Thyroid gland (tissue), 4 donors: ENCODE measurements around the gene GRB10. TPM values are rescaled to one million over a fixed set of nuclear protein-coding genes. Genes with fewer than 3 reads are reported as not detected.
A peak's percentile ranks its signal among the peaks of the same experiment; 100 is the strongest.

Experiments
- DNase-seq, 2 donors: peaks; one replicate each; pipeline ENCODE4 v3.0.0-alpha.2; 2019
- H3K27ac ChIP-seq, 3 donors: fragments of 200-600 bp; sonication (generic); 1 replicate in 2 of 3; 2 replicates in 1 of 3; pipeline ENCODE4 v1.5.1; 2016 to 2019; ENCODE audit warnings: mild to moderate bottlenecking in 1 of 3, moderate library complexity in 1 of 3
- H3K27me3 ChIP-seq: fragments of 200-600 bp; sonication (generic); one replicate; pipeline ENCODE4 v1.5.1; 2019
- H3K36me3 ChIP-seq, 2 donors: fragments of 200-600 bp; sonication (generic); one replicate each; pipeline ENCODE4 v1.5.1; 2016 to 2019
- H3K4me1 ChIP-seq, 2 donors: fragments of 200-600 bp; sonication (generic); one replicate each; pipeline ENCODE4 v1.5.1; 2017 to 2019
- H3K4me3 ChIP-seq, 3 donors: fragments of 200-600 bp; sonication (generic); replicated peaks in 1 of 3; 1 replicate in 2 of 3; 2 replicates in 1 of 3; pipeline ENCODE4 v1.5.1; 2016; ENCODE audit warnings: mild to moderate bottlenecking in 1 of 3
- H3K9me3 ChIP-seq: fragments of 200-600 bp; sonication (generic); one replicate; pipeline ENCODE4 v1.5.1; 2017
- CTCF ChIP-seq, 6 experiments: fragments of 200-600 bp in 3 of 6; fragments of 450-650 bp in 3 of 6; sonication (generic) in 3 of 6; IDR thresholded peaks; one replicate each; pipeline ENCODE4 v1.5.1; 2016 to 2019; ENCODE audit warnings: antibody characterized with exemption in 6 of 6, mild to moderate bottlenecking in 2 of 6, inconsistent platforms in 1 of 6, moderate library complexity in 1 of 6
- POLR2A ChIP-seq, 2 donors: fragments of 450-650 bp; IDR thresholded peaks; one replicate each; pipeline ENCODE4 v1.6.1; 2017; ENCODE audit warnings: antibody characterized with exemption in 2 of 2, mild to moderate bottlenecking in 2 of 2, moderate library complexity in 1 of 2
- whole genome bisulfite sequencing, 2 donors: methylation state at CpG; one replicate each; pipeline ENCODE4 v1.1.5; 2017; 5-methylcytosine and 5-hydroxymethylcytosine counted together
- intact Hi-C: fragments of 100-400 bp; cut with DNase I; formaldehyde crosslinking; loops from one replicate; pipeline ENCODE4 v1.15.1; 2023
- total RNA-seq, 4 donors: library from RNA; depleted of rRNA; stranded (reverse); fragments of >200 nt; gene quantifications; one replicate each; pipeline ENCODE4 v1.2.3, GENCODE V29; 2016

The GRB10 gene
- total RNA-seq, 4 donors from 2014 or later, result 21.3 to 99.2 (median 39.6) TPM

DNA sequence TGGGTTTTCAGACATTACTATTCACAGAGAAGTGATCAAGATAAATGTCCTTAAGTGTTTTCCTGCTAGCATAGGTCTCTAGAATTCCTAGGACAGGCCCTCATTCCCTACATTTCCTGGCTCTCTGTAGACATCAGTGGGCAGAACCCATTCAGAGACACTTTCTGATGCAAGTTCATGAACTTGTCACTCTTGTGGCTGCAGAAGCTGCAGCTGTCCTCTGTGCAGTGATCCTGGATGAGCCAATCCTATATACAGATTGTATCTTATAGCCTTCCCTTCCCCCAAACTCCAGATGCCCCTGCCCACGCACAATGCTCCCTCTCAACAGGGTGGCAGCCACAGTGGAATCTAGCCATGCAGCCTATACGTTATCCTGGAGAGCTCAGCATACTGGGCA is 12.6 kb upstream of the GRB10 start:
- no peak for TF ChIP-seq POLR2A (IDR thresholded peaks at IDR 0.05)
- TF ChIP-seq CTCF (IDR thresholded peaks at IDR 0.05), result no peak
- intact Hi-C loops, result no loop called here
- no peaks in the 10 kb centered on the region for H3K9me3 ChIP-seq
- no peaks in the 10 kb centered on the region for H3K4me1 ChIP-seq
- DNase-seq, result no peak
- H3K27ac ChIP-seq, result no peak overlapping the region
- WGBS, 2 donors, result 78 to 81% methylated on average over 2 of the region's 2 CpGs
- no peak overlapping the region for H3K4me3 ChIP-seq
- no peaks in the 10 kb centered on the region for H3K27me3 ChIP-seq
- no peaks in the 10 kb centered on the region for H3K36me3 ChIP-seq

- H3K27ac ChIP-seq, result peak overlapping the region in 1 of 3 donors; percentile 56
- intact Hi-C loops, result no loop called here
- no peaks in the 10 kb centered on the region for H3K36me3 ChIP-seq
- no peaks in the 10 kb centered on the region for H3K4me1 ChIP-seq
- no peaks in the 10 kb centered on the region for H3K9me3 ChIP-seq
- H3K4me3 ChIP-seq, result peak overlapping the region in 2 of 3 donors; percentile 23 to 32
- no peak for TF ChIP-seq POLR2A (IDR thresholded peaks at IDR 0.05)
- TF ChIP-seq CTCF (IDR thresholded peaks at IDR 0.05), result no peak
- no peak for DNase-seq
- 61 to 63% methylated on average over 17 to 18 of the region's 18 CpGs for WGBS, 2 donors
- H3K27me3 ChIP-seq, result no peaks in the 10 kb centered on the region
These were observed 11.4 kb upstream of the GRB10 start for GRCh38 chr7:50793947-50794570.

- Histone ChIP-seq H3K27me3 (no peaks in the 10 kb centered on the region), H3K9me3 (no peaks in the 10 kb centered on the region), H3K27ac (peak overlapping the region in 1 of 3 donors; percentile 56), H3K4me1 (no peaks in the 10 kb centered on the region), H3K36me3 (no peaks in the 10 kb centered on the region), H3K4me3 (peak overlapping the region in 2 of 3 donors; percentile 23 to 32)
- WGBS, 2 donors, result 0 to 11% methylated on average over 5 to 16 of the region's 113 CpGs
- TF ChIP-seq POLR2A (IDR thresholded peaks at IDR 0.05) (peak in 1 of 2 donors; percentile 53), CTCF (IDR thresholded peaks at IDR 0.05) (no peak)
- peak; percentile 51 to 62 for DNase-seq
- intact Hi-C loops, result no loop called here
These were observed 10.6 kb upstream of the GRB10 start for GRCh38 chr7:50793120-50793946.

GRCh38 chr7:50792342-50793119 is 9.8 kb upstream of the GRB10 start:
- no peaks in the 10 kb centered on the region for H3K36me3 ChIP-seq
- TF ChIP-seq POLR2A (IDR thresholded peaks at IDR 0.05) (no peak), CTCF (IDR thresholded peaks at IDR 0.05) (no peak)
- no peaks in the 10 kb centered on the region for H3K4me1 ChIP-seq
- 7 to 10% methylated on average over 18 to 19 of the region's 91 CpGs for WGBS, 2 donors
- peak overlapping the region in 2 of 3 donors; percentile 0 to 20 for H3K27ac ChIP-seq
- peak overlapping the region in 2 of 3 donors; percentile 6 to 32 for H3K4me3 ChIP-seq
- peak; percentile 14 to 19 for DNase-seq
- H3K27me3 ChIP-seq, result no peaks in the 10 kb centered on the region
- H3K9me3 ChIP-seq, result no peaks in the 10 kb centered on the region
- intact Hi-C loops, result no loop called here
